ENCODE results near the gene GLP1R. TPM values are rescaled to one million over a fixed set of nuclear protein-coding genes. Genes with fewer than 3 reads are reported as not detected.

The GLP1R gene
- total RNA-seq, 1 experiment from 2014 or later, result not detected

GRCh38 chr6:39058471-39059147 lies 10.0 kb downstream of the GLP1R start:
- no peaks in the 10 kb centered on the region for H3K36me3 Mint-ChIP-seq (ENCODE audit: insufficient read depth, unreplicated experiment)
- no peaks in the 10 kb centered on the region for H3K9me3 Mint-ChIP-seq (ENCODE audit: unreplicated experiment)
- no peaks in the 10 kb centered on the region for H3K4me1 Mint-ChIP-seq (ENCODE audit: insufficient read depth, unreplicated experiment)
- CTCF ChIA-PET, result interaction anchor here (1.5 kb wide), 1 partner anchor 15 kb away, joined by 4 read pairs; no protein-coding TSS in a partner anchor
- POLR2A ChIA-PET, result interaction anchor here (0.6 kb wide), 1 partner anchor 11 kb away, joined by 3 read pairs; no protein-coding TSS in a partner anchor
- no peak for TF ChIP-seq CTCF (IDR thresholded peaks at IDR 0.05; ENCODE audit: unreplicated experiment)
- H3K27ac Mint-ChIP-seq (ENCODE audit: low read depth, unreplicated experiment), result no peak overlapping the region
- DNase-seq (ENCODE audit: unreplicated experiment), result no peak
- no TSS peak for BruUV-seq (replicated peaks)
- peaks cover 15% of the 10 kb centered on the region for H3K27me3 Mint-ChIP-seq (ENCODE audit: insufficient read depth, unreplicated experiment)
- intact Hi-C loops (cut with micrococcal nuclease), result no loop called here
- H3K4me3 Mint-ChIP-seq (ENCODE audit: unreplicated experiment), result no peak overlapping the region

- no TSS peak for BruUV-seq (replicated peaks)
- H3K4me1 Mint-ChIP-seq (ENCODE audit: insufficient read depth, unreplicated experiment), result no peaks in the 10 kb centered on the region
- no peak overlapping the region for H3K4me3 Mint-ChIP-seq (ENCODE audit: unreplicated experiment)
- H3K27me3 Mint-ChIP-seq (ENCODE audit: insufficient read depth, unreplicated experiment), result peaks cover 17% of the 10 kb centered on the region
- POLR2A ChIA-PET, result interaction anchor here (0.7 kb wide), 1 partner anchor 1429 kb away, joined by 4 read pairs; no protein-coding TSS in a partner anchor
- TF ChIP-seq CTCF (IDR thresholded peaks at IDR 0.05; ENCODE audit: unreplicated experiment), result no peak
- no peaks in the 10 kb centered on the region for H3K36me3 Mint-ChIP-seq (ENCODE audit: insufficient read depth, unreplicated experiment)
- no peak overlapping the region for H3K27ac Mint-ChIP-seq (ENCODE audit: low read depth, unreplicated experiment)
- DNase-seq (ENCODE audit: unreplicated experiment), result peak; percentile 8
- intact Hi-C loops (cut with micrococcal nuclease), result no loop called here
- CTCF ChIA-PET, result interaction anchor here (1.5 kb wide), 1 partner anchor 14 kb away, joined by 4 read pairs; no protein-coding TSS in a partner anchor
- no peaks in the 10 kb centered on the region for H3K9me3 Mint-ChIP-seq (ENCODE audit: unreplicated experiment)
Observed at GRCh38 chr6:39059496-39060310, 11.1 kb downstream of the GLP1R start.

DNA sequence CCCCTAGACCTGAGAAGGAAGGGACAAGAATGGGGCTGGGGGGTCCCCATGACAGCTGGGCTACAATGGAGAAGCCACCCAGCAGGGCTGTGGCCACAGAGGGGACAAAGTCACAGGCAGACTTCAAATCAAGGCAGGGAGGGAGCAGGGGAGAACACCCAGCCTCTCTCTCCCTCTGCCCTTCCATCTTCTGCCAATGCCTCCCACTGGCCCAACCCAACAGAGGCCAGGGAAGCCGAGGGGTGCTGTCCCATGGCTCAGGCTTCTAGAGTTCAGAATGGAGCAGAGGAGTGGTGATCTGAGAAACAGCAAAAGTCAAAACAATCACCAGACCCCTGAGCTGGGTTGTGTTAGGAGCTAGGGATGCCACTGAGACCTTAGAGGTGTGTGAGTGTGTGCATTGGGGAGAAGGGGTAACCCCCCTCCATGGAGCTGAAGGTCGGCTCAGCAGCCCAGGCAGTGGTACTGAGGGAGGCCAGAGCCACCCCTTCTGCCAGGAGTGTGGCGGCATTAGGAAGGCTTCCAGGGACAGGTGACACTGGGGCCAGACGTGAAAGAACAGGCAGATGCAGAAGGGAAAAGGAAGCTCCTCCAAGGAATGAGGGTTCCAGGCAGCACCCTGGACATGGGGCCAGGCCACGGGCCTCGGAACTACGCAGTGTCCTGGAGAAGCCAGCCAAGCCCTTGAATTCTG lies 12.0 kb downstream of the GLP1R start:
- Mint-ChIP-seq H3K36me3 (ENCODE audit: insufficient read depth, unreplicated experiment) (no peaks in the 10 kb centered on the region), H3K4me1 (ENCODE audit: insufficient read depth, unreplicated experiment) (no peaks in the 10 kb centered on the region), H3K9me3 (ENCODE audit: unreplicated experiment) (no peaks in the 10 kb centered on the region), H3K27ac (ENCODE audit: low read depth, unreplicated experiment) (no peak overlapping the region), H3K27me3 (ENCODE audit: insufficient read depth, unreplicated experiment) (peaks cover 23% of the 10 kb centered on the region), H3K4me3 (ENCODE audit: unreplicated experiment) (no peak overlapping the region)
- BruUV-seq (replicated peaks), result no TSS peak
- CTCF ChIA-PET, result no interaction called here
- DNase-seq (ENCODE audit: unreplicated experiment), result no peak
- intact Hi-C loops (cut with micrococcal nuclease), result no loop called here
- POLR2A ChIA-PET, result no interaction called here
- no peak for TF ChIP-seq CTCF (IDR thresholded peaks at IDR 0.05; ENCODE audit: unreplicated experiment)

GRCh38 chr6:39061182-39061581 lies 12.6 kb downstream of the GLP1R start:
- no peak for DNase-seq (ENCODE audit: unreplicated experiment)
- POLR2A ChIA-PET, result no interaction called here
- Mint-ChIP-seq H3K9me3 (ENCODE audit: unreplicated experiment) (no peaks in the 10 kb centered on the region), H3K27me3 (ENCODE audit: insufficient read depth, unreplicated experiment) (peaks cover 23% of the 10 kb centered on the region), H3K4me1 (ENCODE audit: insufficient read depth, unreplicated experiment) (no peaks in the 10 kb centered on the region), H3K27ac (ENCODE audit: low read depth, unreplicated experiment) (no peak overlapping the region), H3K4me3 (ENCODE audit: unreplicated experiment) (no peak overlapping the region), H3K36me3 (ENCODE audit: insufficient read depth, unreplicated experiment) (no peaks in the 10 kb centered on the region)
- no peak for TF ChIP-seq CTCF (IDR thresholded peaks at IDR 0.05; ENCODE audit: unreplicated experiment)
- intact Hi-C loops (cut with micrococcal nuclease), result no loop called here
- CTCF ChIA-PET, result no interaction called here
- BruUV-seq (replicated peaks), result no TSS peak
